ENCODE data around the gene HDDC3.

DNA sequence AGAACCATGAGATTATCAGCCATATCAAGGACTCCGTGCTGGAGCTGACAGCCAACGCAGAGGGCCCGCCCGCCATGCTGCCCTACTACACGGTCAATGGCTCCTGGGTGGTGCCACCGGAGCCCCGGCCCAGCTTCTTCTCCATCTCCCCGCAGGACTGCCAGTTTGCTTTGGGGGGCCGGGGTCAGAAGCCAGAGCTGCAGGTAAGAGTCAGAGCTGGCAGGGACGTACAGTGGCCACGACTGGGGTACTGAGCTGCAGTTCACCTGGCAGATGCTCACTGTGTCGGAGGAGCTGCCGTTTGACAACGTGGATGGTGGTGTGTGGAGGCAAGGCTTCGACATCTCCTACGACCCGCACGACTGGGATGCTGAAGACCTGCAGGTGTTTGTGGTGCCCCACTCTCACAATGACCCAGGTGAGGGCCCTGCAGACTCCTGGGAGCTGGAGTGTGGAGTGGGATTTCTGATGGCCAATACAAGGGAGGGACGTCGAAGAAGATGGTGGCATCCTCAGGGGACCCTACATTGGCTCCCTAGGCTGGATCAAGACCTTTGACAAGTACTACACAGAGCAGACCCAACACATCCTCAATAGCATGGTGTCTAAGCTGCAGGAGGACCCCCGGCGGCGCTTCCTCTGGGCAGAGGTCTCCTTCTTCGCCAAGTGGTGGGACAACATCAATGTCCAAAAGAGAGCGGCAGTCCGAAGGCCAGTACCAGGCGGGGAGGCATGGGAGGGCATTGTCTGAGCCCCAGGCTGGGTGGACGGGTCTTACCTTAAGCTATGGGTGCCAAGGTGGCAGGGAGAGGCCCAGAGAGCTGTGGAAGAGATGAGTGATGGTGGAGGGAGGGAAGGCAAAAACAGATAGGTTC lies 26.8 kb downstream of the HDDC3 start:
- TF ChIP-seq, protein P1, sequence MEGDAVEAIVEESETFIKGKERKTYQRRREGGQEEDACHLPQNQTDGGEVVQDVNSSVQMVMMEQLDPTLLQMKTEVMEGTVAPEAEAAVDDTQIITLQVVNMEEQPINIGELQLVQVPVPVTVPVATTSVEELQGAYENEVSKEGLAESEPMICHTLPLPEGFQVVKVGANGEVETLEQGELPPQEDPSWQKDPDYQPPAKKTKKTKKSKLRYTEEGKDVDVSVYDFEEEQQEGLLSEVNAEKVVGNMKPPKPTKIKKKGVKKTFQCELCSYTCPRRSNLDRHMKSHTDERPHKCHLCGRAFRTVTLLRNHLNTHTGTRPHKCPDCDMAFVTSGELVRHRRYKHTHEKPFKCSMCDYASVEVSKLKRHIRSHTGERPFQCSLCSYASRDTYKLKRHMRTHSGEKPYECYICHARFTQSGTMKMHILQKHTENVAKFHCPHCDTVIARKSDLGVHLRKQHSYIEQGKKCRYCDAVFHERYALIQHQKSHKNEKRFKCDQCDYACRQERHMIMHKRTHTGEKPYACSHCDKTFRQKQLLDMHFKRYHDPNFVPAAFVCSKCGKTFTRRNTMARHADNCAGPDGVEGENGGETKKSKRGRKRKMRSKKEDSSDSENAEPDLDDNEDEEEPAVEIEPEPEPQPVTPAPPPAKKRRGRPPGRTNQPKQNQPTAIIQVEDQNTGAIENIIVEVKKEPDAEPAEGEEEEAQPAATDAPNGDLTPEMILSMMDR (IDR thresholded peaks at IDR 0.05 in 4 of 5, conservative IDR thresholded peaks at IDR 0.05 in 1 of 5): no peak
- TF ChIP-seq POLR2A (IDR thresholded peaks at IDR 0.05): no peak

Data from gastrocnemius medialis (tissue), 4 donors.